ENCODE results near the gene TMEM108. TPM values are rescaled to one million over a fixed set of nuclear protein-coding genes. Genes with fewer than 3 reads are reported as not detected.

Gene TMEM108
- total RNA-seq, 6 experiments from 2014 or later: 0.10 to 0.20 TPM; not detected in 4

- WGBS (ENCODE audit: insufficient coverage, low coverage, low lambda C conversion rate, missing lambda C conversion rate): 100% methylated on average over 1 of the region's 36 CpGs
- H3K27me3 ChIP-seq: no peaks in the 10 kb centered on the region
- ATAC-seq: no peak
- no peak overlapping the region for H3K4me3 ChIP-seq
- intact Hi-C loops (cut with DNase I): no loop called here
- H3K27ac ChIP-seq: no peak overlapping the region
- no peaks in the 10 kb centered on the region for H3K36me3 ChIP-seq
- H3K4me1 ChIP-seq: no peaks in the 10 kb centered on the region
- H3K9me3 ChIP-seq: no peaks in the 10 kb centered on the region
- DNase-seq: no peak
- no peak for TF ChIP-seq POLR2A (IDR thresholded peaks at IDR 0.05)
- TF ChIP-seq, protein P1, sequence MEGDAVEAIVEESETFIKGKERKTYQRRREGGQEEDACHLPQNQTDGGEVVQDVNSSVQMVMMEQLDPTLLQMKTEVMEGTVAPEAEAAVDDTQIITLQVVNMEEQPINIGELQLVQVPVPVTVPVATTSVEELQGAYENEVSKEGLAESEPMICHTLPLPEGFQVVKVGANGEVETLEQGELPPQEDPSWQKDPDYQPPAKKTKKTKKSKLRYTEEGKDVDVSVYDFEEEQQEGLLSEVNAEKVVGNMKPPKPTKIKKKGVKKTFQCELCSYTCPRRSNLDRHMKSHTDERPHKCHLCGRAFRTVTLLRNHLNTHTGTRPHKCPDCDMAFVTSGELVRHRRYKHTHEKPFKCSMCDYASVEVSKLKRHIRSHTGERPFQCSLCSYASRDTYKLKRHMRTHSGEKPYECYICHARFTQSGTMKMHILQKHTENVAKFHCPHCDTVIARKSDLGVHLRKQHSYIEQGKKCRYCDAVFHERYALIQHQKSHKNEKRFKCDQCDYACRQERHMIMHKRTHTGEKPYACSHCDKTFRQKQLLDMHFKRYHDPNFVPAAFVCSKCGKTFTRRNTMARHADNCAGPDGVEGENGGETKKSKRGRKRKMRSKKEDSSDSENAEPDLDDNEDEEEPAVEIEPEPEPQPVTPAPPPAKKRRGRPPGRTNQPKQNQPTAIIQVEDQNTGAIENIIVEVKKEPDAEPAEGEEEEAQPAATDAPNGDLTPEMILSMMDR (IDR thresholded peaks at IDR 0.05): no peak
Observed at GRCh38 chr3:133167340-133168024, 129.3 kb downstream of the TMEM108 start.

GRCh38 chr3:133168025-133168401 is 129.8 kb downstream of the TMEM108 start:
- H3K27me3 ChIP-seq: no peaks in the 10 kb centered on the region
- H3K36me3 ChIP-seq: no peaks in the 10 kb centered on the region
- intact Hi-C loops (cut with DNase I): no loop called here
- DNase-seq (no peak), ATAC-seq (no peak)
- no peaks in the 10 kb centered on the region for H3K4me1 ChIP-seq
- 86% methylated on average over 1 of the region's 1 CpG for WGBS (ENCODE audit: insufficient coverage, low coverage, low lambda C conversion rate, missing lambda C conversion rate)
- TF ChIP-seq POLR2A (IDR thresholded peaks at IDR 0.05): no peak
- TF ChIP-seq, protein P1 (IDR thresholded peaks at IDR 0.05): peak in 2 of 4 donors; percentile 17 to 22
- no peaks in the 10 kb centered on the region for H3K9me3 ChIP-seq
- H3K27ac ChIP-seq: no peak overlapping the region
- H3K4me3 ChIP-seq: no peak overlapping the region

GRCh38 chr3:133169331-133170068 is 131.3 kb downstream of the TMEM108 start:
- ATAC-seq: no peak
- 84% methylated on average over 6 of the region's 6 CpGs for WGBS (ENCODE audit: insufficient coverage, low coverage, low lambda C conversion rate, missing lambda C conversion rate)
- H3K27me3 ChIP-seq: no peaks in the 10 kb centered on the region
- H3K4me1 ChIP-seq: no peaks in the 10 kb centered on the region
- no peak overlapping the region for H3K27ac ChIP-seq
- no peak overlapping the region for H3K4me3 ChIP-seq
- no peaks in the 10 kb centered on the region for H3K9me3 ChIP-seq
- TF ChIP-seq, protein P1 (IDR thresholded peaks at IDR 0.05): no peak
- no peak for TF ChIP-seq POLR2A (IDR thresholded peaks at IDR 0.05)
- intact Hi-C loops (cut with DNase I): no loop called here
- no peak for DNase-seq
- no peaks in the 10 kb centered on the region for H3K36me3 ChIP-seq

GRCh38 chr3:133171831-133172230 is 133.6 kb downstream of the TMEM108 start:
- Histone ChIP-seq H3K4me3 (no peak overlapping the region), H3K36me3 (no peaks in the 10 kb centered on the region), H3K27ac (no peak overlapping the region), H3K9me3 (no peaks in the 10 kb centered on the region), H3K27me3 (no peaks in the 10 kb centered on the region), H3K4me1 (no peaks in the 10 kb centered on the region)
- no peak for TF ChIP-seq POLR2A (IDR thresholded peaks at IDR 0.05)
- TF ChIP-seq, protein P1 (IDR thresholded peaks at IDR 0.05): no peak
- 64% methylated on average over 2 of the region's 2 CpGs for WGBS (ENCODE audit: insufficient coverage, low coverage, low lambda C conversion rate, missing lambda C conversion rate)
- ATAC-seq (no peak), DNase-seq (no peak)
- intact Hi-C loops (cut with DNase I): no loop called here
